H1 (cell line): Measurements from ENCODE around the gene ASRGL1. TPM values are rescaled to one million over a fixed set of nuclear protein-coding genes. Genes with fewer than 3 reads are reported as not detected.

Experiments
- CTCF ChIA-PET: fragments of 300-600 bp; sonication (Branson Sonifier 250); formaldehyde crosslinking; loops from one replicate; lab custom pipeline; 2021; ENCODE audit not compliant: partially characterized antibody; lab: Charles Lee
- POLR2A ChIA-PET: fragments of 300-600 bp; sonication (Branson Sonifier 250); formaldehyde crosslinking; loops from one replicate; lab custom pipeline; 2021; ENCODE audit warnings: inconsistent platforms; ENCODE audit not compliant: partially characterized antibody; lab: Charles Lee
- DNase-seq, 2 experiments: peaks; one replicate each; pipeline versions ENCODE4 v3.0.0 to v3.0.0-alpha.2; 2010 to 2022; ENCODE audit warnings: low spot score in 2 of 2, low read depth in 1 of 2, mixed read lengths in 1 of 2
- FAIRE-seq: peaks from 2 replicates; lab custom pipeline; 2011; peaks lifted over from hg19 to GRCh38; lab: Jason Lieb, UNC
- H2AFZ ChIP-seq: 2 replicates; pipeline ENCODE4 v1.8.1; 2012; ENCODE audit warnings: low read length, inconsistent platforms
- H2AK5ac ChIP-seq: 2 replicates; pipeline ENCODE4 v1.6.1; 2013; ENCODE audit warnings: low read depth, low read length
- H2BK120ac ChIP-seq: replicated peaks from 2 replicates; pipeline ENCODE3; 2013; ENCODE audit warnings: low read depth, low read length, inconsistent platforms
- H2BK12ac ChIP-seq: 2 replicates; pipeline ENCODE4 v1.6.1; 2013; ENCODE audit warnings: low read depth, low read length
- H2BK15ac ChIP-seq: 2 replicates; pipeline ENCODE4 v1.6.1; 2013; ENCODE audit warnings: low read length
- H2BK20ac ChIP-seq: 2 replicates; pipeline ENCODE4 v1.6.1; 2013; ENCODE audit warnings: low read length
- H2BK5ac ChIP-seq: 2 replicates; pipeline ENCODE4 v1.6.1; 2013; ENCODE audit warnings: low read depth, low read length
- H3K14ac ChIP-seq: 2 replicates; pipeline ENCODE4 v1.6.1; 2013; ENCODE audit warnings: inconsistent platforms; ENCODE audit not compliant: insufficient read length
- H3K18ac ChIP-seq: 2 replicates; pipeline ENCODE4 v1.6.1; 2013; ENCODE audit warnings: low read length; ENCODE audit errors: extremely low read depth
- H3K23ac ChIP-seq: 2 replicates; pipeline ENCODE4 v1.6.1; 2013; ENCODE audit warnings: inconsistent platforms; ENCODE audit not compliant: insufficient read length
- H3K23me2 ChIP-seq: 2 replicates; pipeline ENCODE4 v1.6.1; 2013; ENCODE audit warnings: low read depth, low read length
- H3K27ac ChIP-seq: 2 replicates; pipeline ENCODE4 v1.6.1; 2011; ENCODE audit warnings: low read depth, low read length, inconsistent platforms
- H3K27me3 ChIP-seq, 4 experiments: replicated peaks in 1 of 4; 1 replicate in 1 of 4; 2 replicates in 3 of 4; pipeline versions ENCODE4 v1.6.1 to v1.8.1; 2011 to 2013; ENCODE audit warnings: low read length in 3 of 4, mild to moderate bottlenecking in 3 of 4, inconsistent platforms in 2 of 4, mixed read lengths in 2 of 4, moderate library complexity in 1 of 4; ENCODE audit not compliant: control insufficient read depth in 3 of 4, insufficient read depth in 3 of 4; ENCODE audit errors: extremely low read depth in 1 of 4
- H3K36me3 ChIP-seq, 4 experiments: 2 replicates each; pipeline versions ENCODE4 v1.6.1 to v1.8.1; 2011 to 2013; ENCODE audit warnings: mild to moderate bottlenecking in 4 of 4, low read length in 3 of 4, moderate library complexity in 2 of 4, control low read depth in 1 of 4, inconsistent platforms in 1 of 4; ENCODE audit not compliant: insufficient read depth in 4 of 4, control insufficient read depth in 2 of 4
- H3K4ac ChIP-seq: replicated peaks from 2 replicates; pipeline ENCODE3; 2013; ENCODE audit warnings: low read length, low read depth, mixed read lengths, inconsistent platforms; ENCODE audit not compliant: insufficient read length
- H3K4me1 ChIP-seq, 4 experiments: replicated peaks in 1 of 4; 1 replicate in 1 of 4; 2 replicates in 3 of 4; pipeline versions ENCODE4 v1.6.1 to v1.8.1; 2011 to 2013; ENCODE audit warnings: low read length in 3 of 4, inconsistent platforms in 2 of 4, mixed read lengths in 1 of 4; ENCODE audit not compliant: insufficient read depth in 4 of 4, control insufficient read depth in 3 of 4
- H3K4me2 ChIP-seq, 2 experiments: 2 replicates each; pipeline versions ENCODE4 v1.6.1 to v1.8.1; 2011 to 2013; ENCODE audit warnings: low read depth in 2 of 2, low read length in 2 of 2, control low read depth in 1 of 2, inconsistent platforms in 1 of 2, mild to moderate bottlenecking in 1 of 2; ENCODE audit not compliant: insufficient read depth in 1 of 2
- H3K4me3 ChIP-seq, 4 experiments: fragments of 200-600, 300-600 bp in 1 of 4; sonication (generic), shearing (Covaris generic), sonication (Bioruptor Twin) in 1 of 4; 2 replicates each; pipeline versions ENCODE4 v1.5.1 to v1.8.1; 2011 to 2016; ENCODE audit warnings: low read length in 4 of 4, low read depth in 3 of 4, control low read depth in 2 of 4, inconsistent platforms in 2 of 4, mild to moderate bottlenecking in 2 of 4, mixed read lengths in 1 of 4, moderate library complexity in 1 of 4; ENCODE audit not compliant: insufficient read depth in 2 of 4; ENCODE audit errors: extremely low read depth in 1 of 4
- H3K56ac ChIP-seq: replicated peaks from 2 replicates; pipeline ENCODE3; 2013; ENCODE audit warnings: low read depth, mild to moderate bottlenecking, mixed read lengths, low read length, inconsistent platforms; ENCODE audit not compliant: insufficient read length
- H3K79me1 ChIP-seq: 2 replicates; pipeline ENCODE4 v1.6.1; 2013; ENCODE audit warnings: low read depth, low read length, control low read depth
- H3K79me2 ChIP-seq, 2 experiments: 2 replicates each; pipeline versions ENCODE4 v1.6.1 to v1.8.1; 2012 to 2013; ENCODE audit warnings: low read length in 2 of 2, mild to moderate bottlenecking in 2 of 2, inconsistent platforms in 1 of 2; ENCODE audit not compliant: insufficient read depth in 2 of 2, control insufficient read depth in 1 of 2
- H3K9ac ChIP-seq, 4 experiments: replicated peaks in 1 of 4; 1 replicate in 1 of 4; 2 replicates in 3 of 4; pipeline versions ENCODE4 v1.6.1 to v1.8.1; 2011 to 2013; ENCODE audit warnings: low read depth in 3 of 4, low read length in 3 of 4, control low read depth in 2 of 4, mild to moderate bottlenecking in 2 of 4, moderate library complexity in 2 of 4, inconsistent platforms in 1 of 4; ENCODE audit errors: extremely low read depth in 1 of 4
- H3K9me3 ChIP-seq, 2 experiments: 2 replicates each; pipeline versions ENCODE4 v1.6.1 to v1.8.1; 2012 to 2013; ENCODE audit warnings: mild to moderate bottlenecking in 2 of 2, moderate library complexity in 2 of 2, control low read depth in 1 of 2, inconsistent platforms in 1 of 2, low read depth in 1 of 2, low read length in 1 of 2, mixed read lengths in 1 of 2; ENCODE audit not compliant: insufficient read depth in 2 of 2
- H4K20me1 ChIP-seq, 2 experiments: replicated peaks in 1 of 2; 2 replicates each; pipeline versions ENCODE3 to v1.8.1; 2011 to 2013; ENCODE audit warnings: inconsistent platforms in 2 of 2, low read length in 2 of 2, mild to moderate bottlenecking in 1 of 2; ENCODE audit not compliant: insufficient read depth in 2 of 2, control insufficient read depth in 1 of 2
- H4K5ac ChIP-seq: 2 replicates; pipeline ENCODE4 v1.6.1; 2013; ENCODE audit warnings: low read length, low read depth, mixed read lengths, inconsistent platforms; ENCODE audit not compliant: insufficient read length
- H4K8ac ChIP-seq: 2 replicates; pipeline ENCODE4 v1.8.0; 2013; ENCODE audit warnings: mild to moderate bottlenecking, moderate library complexity, low read length, inconsistent platforms; ENCODE audit not compliant: insufficient read depth; ENCODE audit errors: extremely low read depth
- H4K91ac ChIP-seq: replicated peaks from 2 replicates; pipeline ENCODE3; 2013; ENCODE audit warnings: low read length, mixed read lengths, inconsistent platforms; ENCODE audit not compliant: insufficient read length
- CTBP2 ChIP-seq: IDR thresholded peaks from 2 replicates; pipeline ENCODE4 v1.7.0; 2011; ENCODE audit warnings: borderline replicate concordance, mild to moderate bottlenecking, moderate library complexity, mixed read lengths, low read length; ENCODE audit not compliant: insufficient read depth, insufficient read length
- E2F6 ChIP-seq: IDR thresholded peaks from 2 replicates; pipeline ENCODE4 v1.6.1; 2012; ENCODE audit warnings: inconsistent platforms
- EGR1 ChIP-seq: IDR thresholded peaks from 2 replicates; pipeline ENCODE4 v1.6.1; 2011; ENCODE audit warnings: low read depth, low read length, borderline replicate concordance
- HDAC2 ChIP-seq, 2 experiments: fragments of 300-600 bp in 1 of 2; sonication (generic) in 1 of 2; IDR thresholded peaks; 2 replicates each; pipeline ENCODE4 v1.6.1; 2011 to 2012; ENCODE audit warnings: low read depth in 2 of 2, low read length in 2 of 2, mild to moderate bottlenecking in 2 of 2, moderate library complexity in 2 of 2, borderline replicate concordance in 1 of 2, inconsistent platforms in 1 of 2
- MAX ChIP-seq: IDR thresholded peaks from 2 replicates; pipeline ENCODE4 v1.6.1; 2012; ENCODE audit warnings: inconsistent platforms
- POU5F1 ChIP-seq: IDR thresholded peaks from 2 replicates; pipeline ENCODE4 v1.6.1; 2011; ENCODE audit warnings: low read depth, mild to moderate bottlenecking, low read length, moderate library complexity
- USF2 ChIP-seq: IDR thresholded peaks from 2 replicates; pipeline ENCODE4 v1.6.1; 2011; ENCODE audit warnings: low read length, improper control_type of control experiment
- WGBS, 2 experiments: shearing (Covaris generic) in 1 of 2; methylation state at CpG; one replicate each; pipeline versions ENCODE4 v1.1.6 to v1.1.7; 2013 to 2015; ENCODE audit warnings: low lambda C conversion rate in 2 of 2, mixed read lengths in 2 of 2, inconsistent platforms in 1 of 2, low coverage in 1 of 2, missing lambda C conversion rate in 1 of 2; ENCODE audit not compliant: insufficient replicate concordance in 2 of 2, insufficient coverage in 1 of 2, insufficient read length in 1 of 2; ENCODE audit errors: extremely low coverage in 1 of 2, missing lambda C conversion rate in 1 of 2; 5-methylcytosine and 5-hydroxymethylcytosine counted together
- polyA plus RNA-seq, 7 experiments: library from polyadenylated mRNA; depleted of rRNA in 3 of 7; stranded (reverse) in 5 of 7; unstranded in 2 of 7; fragments of >200 nt in 5 of 7; fragments of 200-250 nt in 2 of 7; gene quantifications; 1 replicate in 5 of 7; 2 replicates in 1 of 7; 4 replicates in 1 of 7; pipeline versions ENCODE4 v1.2.1 to v1.2.3, GENCODE V29; 2011 to 2013; ENCODE audit warnings: missing spikeins in 2 of 7, mixed read lengths in 2 of 7
- total RNA-seq: library from RNA; stranded (reverse); fragmentation: NEBNext Ultra II Directional; extraction: Animal tissue kit (Norgen Biotek cat#: 25700); gene quantifications from 2 replicates; pipeline ENCODE4 v1.2.1, GENCODE V29; 2021

The ASRGL1 gene
- total and polyA plus RNA-seq, 2 of the 8 experiments (the other 6 are each of a cell fraction or from before 2014, with no cell fraction given), result 19.9 to 23.5 TPM

- Histone ChIP-seq H3K27me3 (peaks cover 0 to 10% (median 4%) of the 10 kb centered on the region in 4 experiments; a peak in 3 of 7 replicates), H2BK120ac (no peak overlapping the region), H2BK15ac (no peak overlapping the region), H2BK5ac (no peak overlapping the region), H3K9ac (peak overlapping the region in 1 of 4 experiments; percentile 73; a peak in 1 of 7 replicates), H3K4me2 (peak overlapping the region; percentile 80 to 93), H3K23ac (no peak overlapping the region), H3K4ac (no peak overlapping the region), H3K27ac (no peak overlapping the region), H4K5ac (no peak overlapping the region), H4K8ac (no peak overlapping the region), H3K4me3 (peak overlapping the region; percentile 59 to 77 (median 72); a peak in 7 of 8 replicates), H3K23me2 (peaks cover 4% of the 10 kb centered on the region; the same call in 1 of the 2 replicates), H3K56ac (no peak overlapping the region), H2BK12ac (no peak overlapping the region), H2BK20ac (no peak overlapping the region), H4K91ac (no peak overlapping the region), H3K36me3 (no peaks in the 10 kb centered on the region; a peak in 2 of 8 replicates), H2AFZ (peak overlapping the region; percentile 59; the same call in 1 of the 2 replicates), H3K14ac (no peak overlapping the region), H3K9me3 (no peaks in the 10 kb centered on the region), H3K18ac (no peak overlapping the region), H4K20me1 (no peaks in the 10 kb centered on the region), H2AK5ac (no peak overlapping the region), H3K4me1 (peaks cover 0 to 4% (median 0%) of the 10 kb centered on the region in 4 experiments; a peak in 4 of 7 replicates), H3K79me2 (no peaks in the 10 kb centered on the region), H3K79me1 (no peaks in the 10 kb centered on the region)
- 65% methylated on average over 1 of the region's 1 CpG; no CpG with 5 or more reads in 1 of the 2 experiments for WGBS, 2 experiments
- DNase-seq (no peak), FAIRE-seq (no peak)
- TF ChIP-seq CTBP2, result no peak
- TF ChIP-seq MAX, result no peak
- TF ChIP-seq HDAC2 (IDR thresholded peaks at IDR 0.05; ENCODE audit: borderline replicate concordance in 1 of 2, low read depth in 2 of 2, low read length in 2 of 2), result no peak
- no peak for TF ChIP-seq E2F6
- TF ChIP-seq EGR1, result no peak
- TF ChIP-seq POU5F1, result no peak
- TF ChIP-seq USF2, result no peak
- POLR2A ChIA-PET, result interaction anchor here (0.7 to 1.2 kb wide), 3 partner anchors 9 to 38 kb away, joined by 3 read pairs; no protein-coding TSS in a partner anchor
- CTCF ChIA-PET, result interaction anchor here (0.6 to 5.5 kb wide), 13 partner anchors 10 to 410 kb away, joined by 3 to 82 read pairs (median 4); no protein-coding TSS in a partner anchor
Observed at GRCh38 chr11:62338218-62338617, 970 bp downstream of the ASRGL1 start.
